ENCODE results near the gene RPA1. TPM values are rescaled to one million over a fixed set of nuclear protein-coding genes. Genes with fewer than 3 reads are reported as not detected.

Gene RPA1
- 68.6 TPM for polyA plus RNA-seq (2012; ENCODE audit: missing spikeins)

DNA sequence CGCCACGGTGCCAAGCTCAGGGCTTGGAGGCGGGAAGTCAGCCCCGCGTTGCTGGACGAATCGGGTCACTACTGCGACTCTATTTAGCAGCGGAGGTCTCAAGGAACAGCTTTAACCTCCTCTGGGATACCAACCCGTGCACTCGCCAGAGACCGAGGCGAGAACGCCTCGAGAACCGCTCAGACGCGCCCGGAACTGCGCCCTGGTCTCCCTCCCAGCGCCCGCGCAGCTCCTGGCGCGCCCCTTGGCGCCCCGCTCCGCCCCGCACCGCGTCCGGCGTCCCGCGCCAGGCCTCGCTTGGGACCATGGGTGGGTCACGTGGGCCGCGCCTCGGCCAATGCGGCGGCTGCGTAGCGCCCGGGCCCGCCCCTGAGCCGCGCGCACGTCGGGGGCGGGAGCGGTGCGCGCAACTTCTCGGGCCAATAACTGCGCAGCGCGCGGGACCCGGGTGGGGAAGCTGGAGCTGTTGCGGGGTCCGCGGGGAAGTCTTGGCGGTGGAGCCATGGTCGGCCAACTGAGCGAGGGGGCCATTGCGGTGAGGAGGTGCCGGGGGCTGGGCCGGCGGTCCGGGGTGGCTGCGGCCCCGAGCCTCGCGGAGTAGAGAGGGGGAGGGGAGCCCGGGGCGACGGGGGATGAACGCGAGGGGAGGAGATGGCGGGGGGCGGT, at the start of gene RPA1, which contains the start of gene SMYD4:
RPA1 (plus strand) TSS at position 414 of the 666 bp plus-strand sequence; CDS start at position 503, 89 bp downstream.
SMYD4 (minus strand) TSS at position 311 of the 666 bp plus-strand sequence. CDS start 1,908 bp downstream, outside the sequence.
- DNase-seq (ENCODE audit: insufficient read length) (peak; percentile 96), FAIRE-seq (peak; percentile 100)
- TF ChIP-seq POLR2AphosphoS5 (IDR thresholded peaks at IDR 0.05; ENCODE audit: low read depth, low read length) (peak; percentile 82), POLR2A (IDR thresholded peaks at IDR 0.05; ENCODE audit: low read depth, low read length) (peak; percentile 92), TAF1 (IDR thresholded peaks at IDR 0.05; ENCODE audit: borderline replicate concordance, low read depth, low read length) (no peak)

DNA sequence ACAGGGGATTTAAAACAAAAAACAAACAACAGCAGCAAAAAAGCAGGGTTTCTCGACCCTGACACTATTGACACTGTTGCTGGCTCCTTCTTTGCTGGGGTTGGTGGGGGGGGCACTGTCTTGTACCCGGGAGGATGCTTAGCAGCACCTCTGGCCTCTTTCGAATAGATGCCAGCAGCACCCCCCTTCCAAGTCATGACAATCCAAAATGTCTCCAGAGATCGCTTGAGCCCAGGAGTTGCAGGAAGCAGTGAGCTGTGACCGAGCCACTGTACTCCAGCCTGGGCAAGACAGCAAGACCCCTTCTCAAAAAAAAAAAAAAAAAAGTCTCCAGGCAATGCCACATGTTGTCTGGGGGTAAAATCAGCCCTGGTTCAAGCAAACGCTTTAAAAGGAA, 47.6 kb upstream of the RPA1 start:
- DNase-seq (ENCODE audit: insufficient read length) (no peak), FAIRE-seq (no peak)
- no peak for TF ChIP-seq POLR2AphosphoS5 (IDR thresholded peaks at IDR 0.05; ENCODE audit: low read depth, low read length)
- no peak for TF ChIP-seq POLR2A (IDR thresholded peaks at IDR 0.05; ENCODE audit: low read depth, low read length)
- TF ChIP-seq TAF1 (IDR thresholded peaks at IDR 0.05; ENCODE audit: borderline replicate concordance, low read depth, low read length) = no peak

DNA sequence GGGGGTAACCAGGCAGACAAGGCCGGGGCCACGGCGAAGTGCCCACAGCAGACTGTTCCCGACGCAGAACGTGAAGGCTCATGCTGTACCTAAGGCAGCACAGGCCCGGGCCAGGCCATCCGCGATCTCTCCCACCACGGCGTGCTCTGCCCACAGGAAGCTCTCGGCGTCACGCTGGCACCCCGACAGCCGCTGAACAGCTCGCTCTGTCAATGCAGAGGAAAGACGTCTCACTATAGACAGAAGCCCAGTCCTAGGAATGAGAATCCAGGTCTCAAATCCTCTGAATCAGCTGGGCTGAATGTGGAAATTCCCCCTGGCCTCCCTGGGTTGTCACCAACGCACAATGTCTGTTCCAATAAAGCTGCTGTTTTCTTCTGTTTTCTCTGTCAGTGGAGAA, 46.5 kb upstream of the RPA1 start:
- DNase-seq (ENCODE audit: insufficient read length) = no peak
- TF ChIP-seq POLR2A (IDR thresholded peaks at IDR 0.05; ENCODE audit: low read depth, low read length) (no peak), TAF1 (IDR thresholded peaks at IDR 0.05; ENCODE audit: borderline replicate concordance, low read depth, low read length) (no peak), POLR2AphosphoS5 (IDR thresholded peaks at IDR 0.05; ENCODE audit: low read depth, low read length) (no peak)
- no peak for FAIRE-seq

DNA sequence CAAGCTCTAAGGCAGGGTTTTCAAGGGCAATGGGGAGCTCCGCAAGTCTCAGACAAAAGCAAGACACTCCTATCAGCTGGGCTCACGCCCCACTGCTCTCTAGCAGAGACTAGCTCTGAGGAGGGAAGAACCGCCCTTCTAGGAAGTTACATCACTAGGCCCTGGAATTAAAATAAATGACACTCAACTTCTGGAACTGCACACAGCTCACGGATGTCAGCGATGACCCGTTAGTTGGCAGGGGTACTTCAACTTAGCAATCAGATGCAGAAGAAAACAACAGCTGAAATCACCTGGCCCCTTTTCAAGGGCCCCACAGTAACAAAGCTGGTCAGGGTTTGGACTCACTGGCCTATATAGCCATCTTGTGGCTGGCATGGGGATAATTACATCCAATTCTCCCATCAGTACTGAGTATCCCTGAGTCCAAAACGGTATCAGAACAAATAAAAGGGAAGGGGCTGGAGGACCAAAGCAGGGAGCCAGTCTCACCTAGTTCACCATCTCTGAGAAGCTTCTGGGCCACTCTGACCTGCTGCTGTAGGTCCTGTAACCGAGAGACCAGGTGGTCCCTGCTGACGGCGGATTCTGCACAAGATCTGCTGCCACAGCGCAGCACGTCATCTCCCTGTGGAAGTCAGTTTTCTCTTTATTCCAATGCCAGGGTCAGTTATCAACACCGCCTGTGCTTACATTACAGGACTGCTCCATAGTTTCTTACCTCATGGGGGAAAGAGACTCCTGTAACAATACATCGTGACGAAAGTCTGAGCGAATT, 45.8 kb upstream of the RPA1 start:
- TF ChIP-seq POLR2A (IDR thresholded peaks at IDR 0.05; ENCODE audit: low read depth, low read length) (no peak), TAF1 (IDR thresholded peaks at IDR 0.05; ENCODE audit: borderline replicate concordance, low read depth, low read length) (no peak), POLR2AphosphoS5 (IDR thresholded peaks at IDR 0.05; ENCODE audit: low read depth, low read length) (no peak)
- FAIRE-seq (no peak), DNase-seq (ENCODE audit: insufficient read length) (no peak)

DNA sequence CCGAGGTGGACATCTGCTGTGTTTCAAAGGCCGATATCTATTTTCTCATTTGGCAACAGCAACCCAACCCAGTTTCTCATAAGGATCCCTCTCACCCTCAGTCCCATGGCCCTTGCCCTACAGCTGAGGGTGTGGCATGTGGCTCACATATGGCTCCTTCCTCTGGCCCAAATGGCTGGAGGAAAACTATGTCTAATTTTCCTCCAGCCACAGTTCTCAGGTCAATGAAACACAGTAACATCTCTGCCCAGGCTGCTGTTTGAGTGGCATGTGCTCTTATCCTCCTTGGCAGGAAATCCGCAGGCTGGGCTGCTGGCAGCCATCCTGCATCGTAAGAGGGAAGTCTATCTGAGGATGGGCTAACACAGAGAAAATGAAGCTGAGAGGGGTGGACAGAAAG, 43.9 kb upstream of the RPA1 start:
- DNase-seq (ENCODE audit: insufficient read length) (no peak), FAIRE-seq (no peak)
- TF ChIP-seq POLR2AphosphoS5 (IDR thresholded peaks at IDR 0.05; ENCODE audit: low read depth, low read length) = no peak
- no peak for TF ChIP-seq POLR2A (IDR thresholded peaks at IDR 0.05; ENCODE audit: low read depth, low read length)

DNA sequence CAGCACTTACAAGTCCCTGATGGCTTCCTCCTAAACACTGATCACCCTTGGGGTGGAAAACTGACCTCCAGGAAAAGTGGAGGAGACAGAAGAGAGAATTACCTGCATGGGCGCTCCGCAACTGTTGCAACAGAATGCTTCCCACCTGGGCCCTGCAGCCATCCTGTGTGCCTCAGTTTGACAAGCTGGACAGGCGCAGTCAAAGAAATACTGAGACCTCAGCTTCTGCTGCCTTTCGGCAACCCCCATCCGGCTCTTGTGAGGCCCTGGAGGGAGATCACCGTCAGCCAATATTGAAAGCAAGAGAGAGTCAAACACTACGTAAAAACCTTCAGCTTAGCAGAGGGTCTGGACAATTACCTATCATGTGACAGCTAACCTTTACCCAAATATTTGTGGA, 43.1 kb upstream of the RPA1 start:
- no peak for TF ChIP-seq POLR2AphosphoS5 (IDR thresholded peaks at IDR 0.05; ENCODE audit: low read depth, low read length)
- no peak for TF ChIP-seq TAF1 (IDR thresholded peaks at IDR 0.05; ENCODE audit: borderline replicate concordance, low read depth, low read length)
- DNase-seq (ENCODE audit: insufficient read length) = no peak
- no peak for FAIRE-seq

DNA sequence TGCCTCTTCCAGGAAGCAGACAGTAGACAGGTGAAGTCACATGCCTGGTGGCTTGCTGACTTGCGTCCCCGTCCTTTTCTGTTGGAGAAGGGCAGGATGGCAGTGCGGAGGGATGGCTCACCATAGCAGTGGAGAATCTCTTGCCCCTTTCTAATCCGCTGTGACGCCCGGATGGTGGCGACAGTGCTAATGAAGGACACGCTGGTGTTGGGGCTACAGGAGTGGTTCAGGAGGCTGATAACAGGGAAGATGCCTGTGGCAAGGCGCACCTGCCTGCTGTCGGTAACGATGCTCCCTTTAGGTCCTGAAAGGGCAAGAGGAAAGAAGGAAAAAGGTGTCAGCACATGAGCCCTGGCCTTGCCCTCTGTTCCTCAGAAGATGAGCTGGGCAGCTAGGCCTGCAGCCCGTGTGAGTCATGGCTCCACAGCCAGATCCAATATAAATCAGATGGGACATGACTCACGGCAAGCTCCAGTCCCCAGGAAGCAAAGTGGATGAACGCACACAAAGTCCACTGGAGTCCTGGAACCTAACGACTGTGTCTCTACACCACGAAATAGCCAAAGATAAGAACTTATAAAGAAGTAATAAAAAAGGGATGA, 42.4 kb upstream of the RPA1 start:
- DNase-seq (ENCODE audit: insufficient read length) (no peak), FAIRE-seq (no peak)
- TF ChIP-seq POLR2AphosphoS5 (IDR thresholded peaks at IDR 0.05; ENCODE audit: low read depth, low read length) (no peak), POLR2A (IDR thresholded peaks at IDR 0.05; ENCODE audit: low read depth, low read length) (no peak), TAF1 (IDR thresholded peaks at IDR 0.05; ENCODE audit: borderline replicate concordance, low read depth, low read length) (no peak)

DNA sequence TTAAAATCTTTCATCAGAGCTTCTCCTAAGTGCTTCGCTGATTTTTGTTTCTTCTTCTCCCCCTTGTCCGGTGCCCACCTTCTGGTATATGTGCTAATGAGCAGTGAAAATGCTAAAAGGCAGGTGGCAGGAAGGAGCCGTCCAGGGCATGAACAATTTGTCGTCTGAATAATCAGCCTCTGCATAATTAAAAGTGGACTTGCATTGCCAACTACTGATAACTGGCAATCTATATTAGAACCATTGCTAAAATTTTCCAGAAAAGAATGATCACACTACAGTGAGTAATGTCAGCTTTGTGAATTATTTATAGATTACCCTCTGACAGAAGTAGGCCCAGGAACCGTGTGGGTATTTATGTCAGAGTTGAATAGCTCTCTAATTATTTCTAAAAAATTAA, 39.9 kb upstream of the RPA1 start:
- no peak for TF ChIP-seq POLR2AphosphoS5 (IDR thresholded peaks at IDR 0.05; ENCODE audit: low read depth, low read length)
- no peak for TF ChIP-seq TAF1 (IDR thresholded peaks at IDR 0.05; ENCODE audit: borderline replicate concordance, low read depth, low read length)
- TF ChIP-seq POLR2A (IDR thresholded peaks at IDR 0.05; ENCODE audit: low read depth, low read length) = no peak
- FAIRE-seq (no peak), DNase-seq (ENCODE audit: insufficient read length) (no peak)

DNA sequence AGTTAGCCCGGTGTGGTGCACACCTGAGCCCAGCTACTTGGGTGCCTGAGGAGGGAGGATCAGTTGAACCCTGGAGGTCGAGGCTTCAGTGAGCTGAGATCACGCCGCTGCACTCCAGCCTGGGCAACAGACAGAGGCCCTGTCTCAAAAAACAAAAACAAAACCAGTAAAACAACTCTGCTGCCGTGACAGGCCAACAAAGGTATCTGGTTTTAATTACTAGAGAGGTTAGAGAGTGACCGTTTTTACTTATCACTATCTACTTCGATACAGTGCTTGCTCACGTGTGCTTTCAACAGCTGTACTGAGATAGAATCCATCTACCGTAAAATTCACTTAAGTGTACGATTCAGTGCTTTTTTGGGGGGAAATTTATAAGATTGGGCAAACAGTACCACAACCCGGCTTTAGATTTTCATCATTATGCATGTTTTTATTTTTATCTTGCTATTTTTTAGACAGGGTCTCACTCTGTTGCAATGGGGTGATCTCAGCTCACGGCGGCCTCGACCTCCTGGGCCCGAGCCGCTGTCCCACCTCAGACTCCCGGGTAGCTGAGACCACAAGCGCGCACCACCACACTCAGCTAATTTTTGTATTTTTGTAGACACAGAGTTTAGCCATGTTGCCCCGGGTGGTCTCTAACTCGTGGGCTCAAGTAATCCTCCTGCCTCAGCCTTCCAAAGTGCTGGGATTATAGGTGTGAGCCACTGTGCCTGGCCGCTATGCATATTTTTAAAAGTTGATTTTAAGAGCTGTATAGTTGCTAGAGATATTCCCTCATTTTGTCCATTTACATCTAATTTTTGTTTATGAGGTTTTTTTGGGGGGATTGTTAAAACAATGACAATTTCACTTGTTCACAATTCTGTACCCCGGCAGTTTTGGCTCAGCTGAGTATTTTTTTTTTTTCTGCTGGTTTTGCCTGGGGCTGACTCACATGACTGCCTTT, 37.0 kb upstream of the RPA1 start:
- FAIRE-seq = no peak
- TF ChIP-seq POLR2A (IDR thresholded peaks at IDR 0.05; ENCODE audit: low read depth, low read length) (no peak), POLR2AphosphoS5 (IDR thresholded peaks at IDR 0.05; ENCODE audit: low read depth, low read length) (no peak), TAF1 (IDR thresholded peaks at IDR 0.05; ENCODE audit: borderline replicate concordance, low read depth, low read length) (no peak)
- no peak for DNase-seq (ENCODE audit: insufficient read length)

DNA sequence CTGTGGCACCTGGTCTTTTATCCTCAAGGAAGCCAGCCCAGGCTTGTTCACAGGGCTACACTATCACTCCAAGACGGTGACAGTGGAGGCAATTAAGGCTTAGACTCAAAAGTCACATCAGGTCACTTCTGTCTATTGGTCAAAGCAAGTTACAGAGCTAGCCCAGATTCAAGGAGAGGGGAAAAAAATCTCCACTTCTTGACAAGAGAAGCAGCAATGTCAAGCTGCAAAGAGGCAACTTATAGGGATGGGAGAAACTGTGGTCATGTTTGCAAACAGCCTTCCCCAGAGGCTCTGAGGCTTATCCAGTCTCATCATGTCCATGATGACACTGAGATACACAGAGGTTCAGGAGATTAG, 36.4 kb upstream of the RPA1 start:
- FAIRE-seq (no peak), DNase-seq (ENCODE audit: insufficient read length) (no peak)
- no peak for TF ChIP-seq TAF1 (IDR thresholded peaks at IDR 0.05; ENCODE audit: borderline replicate concordance, low read depth, low read length)
- no peak for TF ChIP-seq POLR2AphosphoS5 (IDR thresholded peaks at IDR 0.05; ENCODE audit: low read depth, low read length)
- no peak for TF ChIP-seq POLR2A (IDR thresholded peaks at IDR 0.05; ENCODE audit: low read depth, low read length)

DNA sequence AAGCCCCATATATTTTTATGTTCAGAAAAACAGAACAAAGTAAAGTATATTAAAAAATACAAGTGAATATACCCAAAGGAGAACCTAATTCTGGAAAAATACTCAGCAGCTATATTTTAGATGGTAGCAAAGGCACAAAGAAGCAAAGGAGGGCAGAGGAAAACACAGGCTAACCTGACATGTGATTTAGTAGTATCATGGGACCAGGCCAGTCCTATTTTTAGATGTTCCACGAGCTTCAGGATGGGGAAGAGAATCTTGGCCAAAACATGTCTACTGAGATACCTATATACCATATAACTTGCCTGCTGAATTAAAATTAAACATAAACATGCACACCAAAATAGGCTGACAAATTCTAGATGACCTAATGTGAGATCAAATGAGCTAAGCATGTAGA, 33.0 kb upstream of the RPA1 start:
- TF ChIP-seq TAF1 (IDR thresholded peaks at IDR 0.05; ENCODE audit: borderline replicate concordance, low read depth, low read length) (no peak), POLR2A (IDR thresholded peaks at IDR 0.05; ENCODE audit: low read depth, low read length) (no peak), POLR2AphosphoS5 (IDR thresholded peaks at IDR 0.05; ENCODE audit: low read depth, low read length) (no peak)
- DNase-seq (ENCODE audit: insufficient read length) (no peak), FAIRE-seq (no peak)
